Activated effector memory CD4-positive, alpha-beta T cell treated with anti-CD3 and anti-CD28 coated beads, Interleukin-2, amount 50 U/mL, for 16 hours (primary cell): ENCODE data around the gene ETDA.
A peak's percentile ranks its signal among the peaks of the same experiment; 100 is the strongest.
"Not testable (repeated sequence)": the region's sequence is repeated elsewhere in the genome, so short reads cannot be mapped to it uniquely, and the experiment has no call there.

ENCODE experiments used
- DNase-seq: peaks from one replicate; pipeline ENCODE4 v3.0.0-alpha.2; 2020

The ETDA gene

GRCh38 chrX:135252011-135252518 lies at the start of gene ETDA:
Gene ETDA (plus strand): TSS chrX:135252061. CDS start chrX:135253277, 1,216 bp downstream.
- not testable (repeated sequence) for DNase-seq

- peak; percentile 65 for DNase-seq
Observed at GRCh38 chrX:135206427-135206826, 45.4 kb upstream of the ETDA start.

- no peak for DNase-seq
Observed at GRCh38 chrX:135213200-135213844, 38.5 kb upstream of the ETDA start.

GRCh38 chrX:135245989-135246388 lies 5.9 kb upstream of the ETDA start:
- not testable (repeated sequence) for DNase-seq

GRCh38 chrX:135256087-135256684 lies 4.3 kb downstream of the ETDA start:
- not testable (repeated sequence) for DNase-seq

- DNase-seq = no peak
Observed at GRCh38 chrX:135256923-135257322, 5.1 kb downstream of the ETDA start.

GRCh38 chrX:135257469-135257868 lies 5.6 kb downstream of the ETDA start:
- no peak for DNase-seq

GRCh38 chrX:135260976-135261375 lies 9.1 kb downstream of the ETDA start:
- DNase-seq = not testable (repeated sequence)

GRCh38 chrX:135263376-135263775 lies 11.5 kb downstream of the ETDA start:
- DNase-seq = not testable (repeated sequence)

- DNase-seq = no peak
Observed at GRCh38 chrX:135264206-135264605, 12.3 kb downstream of the ETDA start.

- DNase-seq = no peak
Observed at GRCh38 chrX:135273162-135273561, 21.3 kb downstream of the ETDA start.

GRCh38 chrX:135275973-135276372 lies 24.1 kb downstream of the ETDA start:
- DNase-seq = no peak

GRCh38 chrX:135287266-135287823 lies 35.5 kb downstream of the ETDA start:
- DNase-seq = no peak

GRCh38 chrX:135295238-135295943 lies 43.5 kb downstream of the ETDA start:
- peak; percentile 86 for DNase-seq

GRCh38 chrX:135295944-135296305 lies 44.1 kb downstream of the ETDA start:
- DNase-seq = no peak

- no peak for DNase-seq
Observed at GRCh38 chrX:135302269-135302873, 50.5 kb downstream of the ETDA start.
